ENCODE measurements around the gene SSC5D.
A peak's percentile ranks its signal among the peaks of the same experiment; 100 is the strongest.

The SSC5D gene

DNA sequence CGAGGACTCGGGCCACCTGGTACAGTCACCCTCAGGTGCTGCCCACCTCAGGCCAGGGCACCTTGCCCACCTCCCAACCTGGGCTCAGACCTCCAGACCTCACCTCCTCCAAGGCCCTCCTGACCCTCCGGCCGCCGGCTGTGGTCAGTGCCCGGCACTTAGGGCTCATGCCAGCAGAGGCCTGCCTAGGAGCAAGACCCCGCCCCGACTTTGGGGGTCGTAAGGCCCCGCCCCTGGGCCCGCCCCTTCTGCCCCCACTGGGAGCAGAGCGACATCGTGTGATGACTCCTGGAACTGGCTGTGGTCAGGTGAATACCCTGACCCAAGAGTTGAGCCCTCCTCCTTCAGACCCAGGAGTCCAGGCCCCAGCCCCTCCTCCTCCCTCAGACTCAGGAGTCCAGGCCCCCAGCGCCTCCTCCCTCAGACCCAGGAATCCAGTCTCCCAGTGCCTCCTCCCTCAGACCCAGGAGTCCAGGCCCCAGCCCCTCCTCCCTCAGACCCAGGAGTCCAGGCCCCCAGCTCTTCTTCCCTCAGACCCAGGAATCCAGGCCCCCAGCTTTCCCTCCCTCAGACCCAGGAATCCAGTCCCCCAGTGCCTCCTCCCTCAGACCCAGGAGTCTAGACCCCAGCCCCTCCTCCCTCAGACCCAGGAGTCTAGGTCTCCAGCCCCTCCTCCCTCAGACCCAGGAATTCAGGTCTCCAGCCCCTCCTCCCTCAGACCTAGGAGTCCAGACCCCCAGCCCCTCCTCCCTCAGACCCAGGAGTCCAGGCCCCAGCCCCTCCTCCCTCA is 48.9 kb downstream of the SSC5D start, which contains the start of gene SBK2:
Gene SBK2 (minus strand): TSS at position 183 of the 790 bp plus-strand sequence. CDS start 839 bp downstream, outside the sequence.
- DNase-seq (ENCODE audit: low spot score): no peak

DNA sequence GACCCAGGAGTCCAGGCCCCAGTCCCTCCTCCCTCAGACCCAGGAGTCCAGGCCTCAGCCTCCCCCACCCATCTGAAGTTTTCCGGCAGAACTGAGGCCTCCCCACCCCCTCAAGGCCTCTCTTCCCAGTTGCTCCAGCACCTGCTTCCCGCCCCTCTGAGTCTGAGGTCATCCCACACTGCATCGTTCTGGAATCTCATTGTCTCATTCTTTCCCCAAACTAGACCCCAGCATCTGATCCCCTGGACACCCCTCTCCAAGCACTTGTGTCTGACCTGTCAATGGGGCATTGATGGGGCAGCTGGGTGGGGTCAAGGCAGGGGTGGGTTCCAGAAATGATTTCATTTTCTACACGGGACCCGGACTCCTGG is 49.5 kb downstream of the SSC5D start:
- peak; percentile 42 for DNase-seq (ENCODE audit: low spot score)

DNA sequence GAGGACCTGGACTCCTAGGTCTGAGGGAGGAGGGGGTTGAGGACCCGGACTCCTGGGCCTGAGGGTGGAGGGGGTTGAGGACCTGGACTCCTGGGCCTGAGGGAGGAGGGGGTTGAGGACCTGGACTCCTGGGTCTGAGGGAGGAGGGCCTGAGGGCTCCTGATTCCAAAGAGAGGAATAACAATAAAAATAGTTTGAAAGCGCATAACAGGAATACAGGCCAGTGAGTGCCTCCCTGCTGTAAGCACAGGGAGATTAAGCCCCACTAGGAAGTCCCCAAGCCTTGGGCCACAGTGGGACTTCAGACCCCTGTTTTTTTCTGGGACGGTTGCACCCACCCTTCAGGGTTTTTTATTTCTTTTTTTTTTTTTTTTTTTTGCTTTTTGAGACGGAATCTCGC is 49.9 kb downstream of the SSC5D start:
- no peak for DNase-seq (ENCODE audit: low spot score)

DNA sequence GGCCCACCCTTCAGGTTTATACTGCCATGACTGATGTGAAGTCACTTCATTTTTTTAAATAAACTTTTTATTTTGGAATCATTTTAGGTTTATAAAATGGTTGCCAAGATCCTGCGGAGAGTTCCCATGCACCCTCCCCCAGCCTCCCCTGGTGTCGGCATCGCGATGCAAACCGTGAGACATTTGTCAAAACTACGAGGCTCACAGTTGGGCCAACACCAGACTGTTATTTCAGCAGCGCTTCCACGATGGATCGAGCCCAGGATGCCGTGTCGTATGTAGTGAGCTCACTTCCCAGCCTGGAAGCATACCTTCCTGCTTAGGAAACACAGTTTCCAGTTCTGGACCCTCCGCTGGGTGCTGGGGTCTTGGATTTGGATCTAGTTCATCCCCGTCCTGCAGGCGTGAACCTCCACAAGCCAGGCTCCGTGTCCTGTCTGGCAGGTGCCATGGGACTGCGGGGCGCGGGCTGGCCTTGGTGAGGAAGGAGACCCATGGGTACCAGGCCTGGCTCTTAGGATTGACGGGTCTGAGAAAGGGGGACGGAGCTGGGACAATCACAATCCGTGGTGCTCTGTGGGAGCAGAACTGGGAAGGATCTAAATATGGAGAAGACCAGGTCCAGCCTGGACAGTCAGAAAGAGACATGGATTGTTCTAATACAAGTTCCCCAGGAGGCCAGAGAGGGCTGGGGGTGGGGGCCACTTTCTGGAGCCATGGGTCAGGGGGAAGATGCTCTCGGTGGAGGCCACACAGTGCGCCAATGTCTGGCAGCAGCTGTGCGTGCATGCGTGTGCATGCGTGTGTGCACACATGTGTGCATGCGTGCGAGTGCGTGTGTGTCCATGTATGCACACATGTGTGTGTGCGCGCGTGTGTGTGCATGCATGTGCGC is 51.1 kb downstream of the SSC5D start:
- DNase-seq (ENCODE audit: low spot score): no peak

DNA sequence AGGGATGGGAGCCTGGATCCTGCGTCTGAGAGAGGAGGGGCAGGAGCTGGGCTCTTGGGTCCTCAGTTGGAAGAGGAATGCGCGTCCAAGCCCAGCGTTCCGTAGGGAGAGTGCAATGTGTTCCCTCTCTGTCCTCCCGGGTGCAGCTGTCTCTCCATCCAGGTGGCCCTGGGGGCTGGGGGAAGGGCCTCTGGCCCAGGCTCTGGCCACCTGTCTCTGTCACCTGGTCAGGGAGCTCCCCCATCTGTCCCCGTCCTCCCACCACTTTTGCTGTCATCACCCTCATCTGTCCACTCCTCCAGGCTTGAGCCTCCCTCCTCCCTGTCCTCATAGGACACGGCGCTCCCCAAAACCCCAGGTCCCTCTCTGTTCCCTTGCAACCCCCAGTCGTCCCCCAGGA is 52.4 kb downstream of the SSC5D start:
- no peak for DNase-seq (ENCODE audit: low spot score)

DNA sequence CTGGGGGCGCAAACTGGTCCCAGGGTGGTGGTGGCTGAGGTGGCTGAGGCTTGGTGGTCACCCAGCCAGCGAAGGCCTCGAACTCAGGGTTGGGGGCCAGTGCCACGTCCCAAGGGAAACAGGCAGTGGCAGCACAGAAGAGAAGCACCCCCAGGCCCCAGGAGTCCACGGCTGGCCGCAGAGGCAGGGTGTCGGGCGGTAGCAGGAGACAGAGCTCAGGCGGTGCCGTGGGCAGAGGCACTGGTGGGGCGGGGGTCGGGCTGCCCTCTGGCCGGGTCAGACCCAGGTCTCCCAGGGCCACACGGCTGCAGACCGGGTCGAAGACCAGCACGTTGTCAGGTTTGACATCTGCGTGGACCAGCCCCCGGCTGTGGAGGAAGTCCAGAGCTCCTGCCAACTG is 52.9 kb downstream of the SSC5D start:
- no peak for DNase-seq (ENCODE audit: low spot score)

DNA sequence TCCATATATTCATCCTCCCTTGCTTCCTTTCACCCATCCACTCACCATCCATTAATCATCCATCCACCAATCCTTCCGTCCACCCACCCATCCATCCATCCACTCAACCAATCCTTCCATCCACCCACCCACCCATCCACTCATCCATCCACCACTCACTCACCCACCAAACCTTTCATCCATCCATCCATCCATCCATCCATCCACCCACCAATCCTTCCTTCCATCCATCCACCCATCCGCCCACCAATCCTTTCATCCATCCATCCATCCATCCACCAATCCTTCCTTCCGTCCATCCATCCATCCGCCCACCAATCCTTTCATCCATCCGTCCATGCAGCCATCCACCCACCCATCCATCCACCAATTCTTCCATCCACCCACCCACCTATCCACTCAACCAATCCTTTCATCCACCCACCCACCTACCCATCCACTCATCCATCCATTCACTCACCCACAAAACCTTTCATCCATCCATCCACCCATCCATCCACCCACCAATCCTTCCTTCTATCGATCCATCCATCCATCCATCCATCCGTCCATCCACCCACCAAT is 54.1 kb downstream of the SSC5D start:
- DNase-seq (ENCODE audit: low spot score): no peak

DNA sequence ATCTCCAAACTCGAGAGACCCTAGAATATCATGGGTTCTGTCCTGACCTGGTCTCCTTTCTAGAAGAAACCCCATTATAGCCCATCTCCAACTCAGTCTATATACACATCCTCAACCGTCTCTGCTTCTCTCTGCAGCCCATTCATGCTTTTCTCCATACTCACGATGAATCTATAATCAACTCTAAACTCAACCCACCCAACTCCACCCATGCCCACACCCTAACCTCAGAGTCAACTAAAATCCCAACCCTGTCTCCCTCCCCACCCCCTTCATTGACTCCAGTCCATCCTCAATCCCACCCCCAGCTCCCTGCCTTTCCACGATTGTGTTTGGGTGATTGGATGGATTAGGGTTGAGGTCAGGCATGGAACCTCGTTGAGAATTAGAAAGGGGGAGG is 55.3 kb downstream of the SSC5D start:
- DNase-seq (ENCODE audit: low spot score): no peak

DNA sequence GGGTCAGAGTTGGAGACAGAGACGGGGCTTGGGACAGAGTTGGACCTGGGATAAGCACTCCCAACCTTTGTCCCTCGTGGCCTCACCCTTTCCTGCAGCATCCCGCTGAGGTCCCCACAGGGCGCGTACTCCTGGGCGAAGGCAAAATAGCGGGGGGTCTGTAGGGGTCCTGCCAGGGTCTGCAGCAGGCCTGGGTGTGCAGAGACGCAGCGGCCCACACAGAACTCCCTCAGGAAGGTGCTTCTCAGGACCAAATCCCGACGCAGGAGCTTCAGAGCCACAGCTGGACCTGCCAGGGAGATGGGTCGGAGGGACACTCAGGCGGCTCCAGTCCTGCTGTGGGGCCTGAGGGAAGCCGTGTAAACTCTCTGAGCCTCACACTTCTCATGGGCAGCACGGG is 55.8 kb downstream of the SSC5D start:
- no peak for DNase-seq (ENCODE audit: low spot score)

DNA sequence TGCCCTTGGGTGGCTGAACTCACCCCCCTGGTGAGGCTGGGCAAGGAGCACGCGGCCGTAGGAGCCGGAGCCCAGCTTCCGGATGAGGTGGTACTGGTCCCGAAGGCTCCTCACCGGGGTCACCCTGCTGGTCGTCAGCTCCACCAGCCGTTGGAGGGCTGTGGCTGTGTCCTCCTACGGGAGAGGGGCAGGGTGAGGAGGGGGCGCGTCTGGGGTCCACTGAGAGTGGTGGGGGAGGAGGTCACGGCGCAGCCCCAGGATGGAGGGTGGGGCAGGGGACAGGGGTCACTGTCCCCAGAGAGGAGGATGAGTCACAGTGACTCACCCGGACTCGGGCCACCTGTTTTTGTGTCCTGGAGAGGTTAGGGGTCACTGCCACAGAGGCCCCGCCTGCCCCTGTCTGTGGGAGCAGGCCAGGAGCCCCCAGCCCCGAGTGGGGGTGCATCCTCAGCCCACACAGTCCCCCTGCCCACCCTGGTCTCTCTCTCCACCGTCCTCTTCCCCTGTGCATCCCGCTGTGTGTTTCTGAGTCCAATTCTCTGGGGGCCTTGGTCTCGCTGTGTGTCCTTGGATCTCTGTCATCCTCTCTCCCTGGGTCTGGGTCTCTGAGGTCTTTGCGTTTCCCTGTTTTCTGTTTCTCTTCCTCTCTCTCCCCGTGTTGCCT is 56.7 kb downstream of the SSC5D start:
- no peak for DNase-seq (ENCODE audit: low spot score)

DNA sequence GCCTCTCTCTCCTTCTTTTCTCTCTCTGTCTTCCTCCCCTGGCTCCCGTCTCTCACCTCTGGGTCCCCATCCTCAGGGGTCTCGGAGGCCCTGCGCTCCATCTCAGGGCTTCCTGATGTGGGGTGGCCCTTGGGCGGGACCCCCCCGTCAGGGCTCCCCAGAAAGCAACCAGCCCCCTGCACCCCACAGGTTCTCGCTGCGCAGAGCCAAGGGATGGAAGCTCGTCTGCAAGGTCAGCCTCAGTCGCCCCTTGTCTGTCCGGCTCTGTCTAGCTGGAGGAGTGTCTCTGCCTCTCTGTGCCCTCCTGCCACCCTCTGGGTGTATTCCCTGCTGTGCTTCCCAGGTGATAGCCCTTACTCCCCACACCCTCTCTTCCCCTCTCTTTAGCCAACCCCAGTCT is 57.2 kb downstream of the SSC5D start, which contains the start of gene SBK3:
Gene SBK3 (minus strand): TSS at position 101 of the 400 bp plus-strand sequence. CDS start 0 bp downstream, at position 101.
- DNase-seq (ENCODE audit: low spot score): no peak

DNA sequence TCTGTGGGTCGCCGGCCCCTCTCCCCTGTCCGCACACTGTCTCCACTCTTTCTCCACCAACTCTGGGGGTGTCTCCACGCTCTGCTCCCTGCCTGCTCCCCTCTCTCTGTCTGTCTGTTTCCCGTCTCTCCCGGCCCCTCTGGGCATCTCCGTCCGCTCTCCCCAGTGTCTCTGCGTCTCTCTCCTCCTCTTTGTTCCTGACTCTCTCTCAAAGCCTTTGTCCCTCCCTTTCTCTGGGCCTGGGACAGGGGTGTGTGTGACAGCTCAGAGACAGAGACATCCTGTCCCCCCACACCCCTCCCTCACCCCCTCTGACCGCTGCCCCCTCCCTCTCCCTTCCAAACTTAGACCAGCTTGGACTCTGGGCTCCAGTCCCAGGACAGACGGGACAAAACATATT is 57.8 kb downstream of the SSC5D start:
- DNase-seq (ENCODE audit: low spot score): no peak

DNA sequence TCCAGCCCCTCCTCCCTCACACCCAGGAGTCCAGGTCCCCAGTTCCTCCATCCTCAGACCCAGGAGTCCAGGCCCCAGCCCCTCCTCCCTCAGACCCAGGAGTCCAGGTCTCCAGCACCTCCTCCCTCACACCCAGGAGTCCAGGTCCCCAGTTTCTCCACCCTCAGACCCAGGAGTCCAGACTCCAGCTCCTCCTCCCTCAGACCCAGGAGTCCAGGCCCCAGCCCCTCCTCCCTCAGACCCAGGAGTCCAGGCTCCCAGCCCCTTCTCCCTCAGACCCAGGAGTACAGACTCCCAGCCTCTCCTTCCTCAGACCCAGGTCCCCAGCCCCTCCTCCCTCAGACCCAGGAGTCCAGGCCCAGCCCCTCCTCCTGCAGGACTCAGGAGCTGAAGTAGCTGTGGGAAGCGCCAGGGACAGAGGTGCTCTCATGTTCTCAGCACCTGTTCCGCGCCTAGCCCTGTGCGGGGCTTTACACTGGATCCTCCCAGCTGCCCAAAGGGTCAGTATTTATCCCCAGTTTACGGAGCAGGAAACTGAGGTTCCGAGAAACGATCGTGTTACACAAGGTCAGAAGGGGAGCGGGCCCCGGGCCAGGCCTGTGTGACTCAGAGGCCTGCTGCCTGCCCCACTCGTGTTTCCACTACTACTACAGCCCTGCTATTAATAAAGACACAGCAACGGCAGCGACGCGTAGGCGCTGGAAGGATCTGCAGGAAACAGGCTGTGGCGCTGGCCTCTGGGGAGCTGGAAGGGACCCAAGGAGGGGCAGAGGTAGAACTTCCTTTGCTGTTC is 58.8 kb downstream of the SSC5D start:
- peak; percentile 6 for DNase-seq (ENCODE audit: low spot score)

DNA sequence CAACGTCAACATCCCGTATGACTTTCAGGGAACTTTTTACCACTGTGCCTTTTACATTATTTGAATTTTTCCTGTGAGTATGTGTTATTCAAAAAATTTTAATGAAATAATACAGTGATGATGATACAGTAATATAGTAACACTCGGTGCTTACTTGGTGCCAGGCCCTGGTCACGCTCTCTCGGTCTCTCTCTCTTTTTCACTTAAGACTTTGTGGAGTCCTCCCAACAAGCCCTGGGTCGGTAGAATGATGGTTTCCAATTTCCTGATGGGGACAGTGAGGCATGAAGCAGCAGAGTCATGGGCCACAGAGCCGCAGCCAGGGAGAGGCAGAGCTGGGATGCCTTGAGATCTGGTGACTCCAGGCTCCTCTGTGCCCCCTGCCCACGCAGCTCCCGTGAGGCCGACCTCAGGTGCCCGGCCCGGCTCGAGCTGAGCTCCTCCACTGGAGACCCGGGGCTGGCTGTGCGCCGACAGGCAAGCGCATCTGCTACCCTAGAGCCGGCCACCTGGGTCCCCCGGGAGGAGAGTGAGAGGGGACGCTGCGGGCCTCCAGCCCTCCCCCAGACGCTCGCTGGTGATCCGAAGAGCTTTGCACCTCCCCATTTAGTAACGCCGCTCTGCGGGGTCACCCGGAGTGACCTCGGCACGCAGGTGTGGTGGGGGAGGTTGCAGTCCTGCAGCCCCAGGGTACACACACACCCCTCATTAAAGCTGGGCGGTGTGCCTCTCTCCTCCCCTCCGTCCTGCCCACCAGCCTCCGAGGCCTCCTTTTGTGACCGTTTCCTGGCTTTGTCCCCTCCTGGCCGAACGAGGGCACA is 61.5 kb downstream of the SSC5D start:
- peak; percentile 94 for DNase-seq (ENCODE audit: low spot score)

DNA sequence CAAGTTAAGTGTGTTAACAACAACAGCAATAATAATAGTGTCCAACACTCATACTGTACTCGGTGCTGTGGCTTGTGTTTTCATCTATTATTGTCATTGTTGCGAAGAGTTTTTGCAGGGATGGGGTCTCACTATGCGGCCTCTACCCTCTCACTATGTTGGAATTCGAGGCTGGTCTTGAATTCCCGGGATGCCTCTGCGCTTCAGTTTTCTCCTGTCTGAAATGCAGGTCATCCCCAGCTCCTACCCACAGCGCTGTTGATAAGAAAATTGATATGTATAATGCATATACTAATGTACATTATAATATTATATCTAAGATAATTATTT is 62.0 kb downstream of the SSC5D start:
- DNase-seq (ENCODE audit: low spot score): no peak

DNA sequence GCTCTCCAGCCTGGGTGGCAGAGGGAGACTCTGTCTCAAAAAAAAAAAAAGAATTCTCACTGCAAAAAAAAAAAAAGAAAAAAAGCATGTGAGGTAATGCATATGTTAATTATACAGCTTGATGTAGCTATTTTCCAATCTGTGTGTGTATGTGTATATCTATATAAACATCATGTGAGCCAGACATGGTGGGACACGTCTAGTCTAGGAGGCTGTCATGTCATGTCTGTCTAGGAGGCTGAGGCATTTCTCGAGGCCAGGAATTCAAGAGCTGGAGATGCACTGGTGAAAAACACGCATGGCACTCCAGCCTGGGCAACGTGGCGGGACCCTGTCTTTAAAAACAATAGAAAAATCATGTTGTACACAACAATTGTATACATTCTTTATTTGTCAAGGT is 64.0 kb downstream of the SSC5D start:
- DNase-seq (ENCODE audit: low spot score): no peak

DNA sequence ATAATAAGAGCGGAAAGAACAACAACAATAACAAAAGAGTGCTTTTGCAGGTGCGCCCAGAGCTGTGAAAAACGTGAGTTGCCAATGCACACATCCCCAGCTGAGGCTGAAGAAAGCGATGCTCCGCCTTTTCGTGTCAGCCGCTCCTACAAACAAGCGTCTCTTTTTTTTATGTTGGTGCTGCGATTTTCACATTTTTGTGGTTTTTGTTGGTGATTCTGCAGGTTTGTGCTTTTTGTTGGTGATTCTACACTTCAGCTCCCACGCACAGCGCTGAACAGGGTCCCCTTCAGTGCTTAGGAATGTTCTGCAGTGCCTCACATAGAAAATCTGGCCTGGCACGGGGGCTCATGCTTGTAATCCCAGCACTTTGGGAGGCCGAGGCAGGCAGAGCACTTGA is 64.4 kb downstream of the SSC5D start:
- DNase-seq (ENCODE audit: low spot score): peak; percentile 9

DNA sequence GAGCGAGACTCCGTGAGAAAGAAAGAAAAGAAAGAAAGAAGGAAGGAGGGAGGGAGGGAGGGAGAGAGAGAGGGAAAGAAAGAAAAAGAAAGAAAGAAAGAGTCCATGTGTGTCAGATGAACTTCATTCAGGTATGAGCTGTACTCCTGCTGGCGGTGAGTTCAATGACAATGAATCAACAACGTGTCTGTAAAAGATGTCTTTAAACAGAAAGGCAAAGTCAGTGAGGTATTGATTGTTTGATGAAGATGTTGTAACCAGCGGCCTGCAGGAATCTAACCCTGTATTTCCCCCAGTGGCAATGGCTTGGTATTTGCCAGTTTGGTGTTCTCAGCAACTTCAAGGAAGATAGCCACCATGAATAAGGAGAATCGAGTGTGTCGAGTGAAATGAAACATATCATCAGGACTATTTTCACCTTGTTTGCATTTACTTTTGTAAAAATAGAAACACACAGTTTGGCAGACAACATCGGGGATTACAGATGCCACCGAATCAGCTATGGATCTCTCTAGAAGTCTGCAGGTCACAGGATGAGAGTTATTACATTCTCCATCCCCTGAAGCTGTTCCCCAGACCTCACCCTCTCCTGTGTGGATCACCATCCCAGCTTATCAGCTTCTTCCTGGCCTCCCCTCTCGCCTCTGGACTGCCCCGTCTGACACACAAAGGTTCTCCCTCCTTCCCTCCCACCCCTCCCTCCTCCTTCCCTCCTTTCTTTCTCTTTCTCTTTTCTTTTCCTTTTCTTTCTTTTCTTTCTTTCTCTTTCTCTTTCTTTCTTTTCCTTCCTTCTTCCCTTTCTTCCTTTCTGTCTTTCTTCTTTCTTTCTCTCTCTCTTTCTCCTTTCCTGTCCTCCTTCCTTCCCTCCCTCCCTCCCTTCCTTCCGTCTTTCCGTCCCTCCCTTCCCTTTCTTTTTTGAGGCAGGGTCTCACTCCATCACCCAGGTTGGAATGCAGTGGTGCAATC is 65.3 kb downstream of the SSC5D start:
- no peak for DNase-seq (ENCODE audit: low spot score)

DNA sequence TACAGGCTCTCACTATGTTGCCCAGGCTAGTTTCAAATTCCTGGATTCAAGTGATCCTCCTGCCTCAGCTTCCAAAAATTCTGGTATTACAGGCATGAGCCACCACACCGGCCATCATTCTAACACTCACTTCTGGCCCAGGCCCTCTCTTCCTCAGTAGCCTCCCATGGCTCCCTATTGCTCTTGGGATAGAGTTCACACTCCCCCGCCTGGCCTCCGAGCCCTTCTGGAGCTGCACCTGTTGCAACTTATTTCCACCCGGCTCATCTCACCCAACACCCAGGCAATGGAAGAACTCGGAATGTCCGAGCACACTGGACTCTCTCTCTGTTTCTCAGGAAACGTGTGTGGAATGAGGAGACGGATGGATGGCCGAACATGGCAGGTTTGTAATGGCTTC is 66.1 kb downstream of the SSC5D start:
- no peak for DNase-seq (ENCODE audit: low spot score)

Data from kidney tubule cell (primary cell).